Femur (tissue), 1 donor: Measurements from ENCODE around the gene GSTM2.
A peak's percentile ranks its signal among the peaks of the same experiment; 100 is the strongest.

Source experiments
- DNase-seq: peaks from one replicate; pipeline ENCODE4 v3.0.0-alpha.2; 2017

GSTM2 gene

DNA sequence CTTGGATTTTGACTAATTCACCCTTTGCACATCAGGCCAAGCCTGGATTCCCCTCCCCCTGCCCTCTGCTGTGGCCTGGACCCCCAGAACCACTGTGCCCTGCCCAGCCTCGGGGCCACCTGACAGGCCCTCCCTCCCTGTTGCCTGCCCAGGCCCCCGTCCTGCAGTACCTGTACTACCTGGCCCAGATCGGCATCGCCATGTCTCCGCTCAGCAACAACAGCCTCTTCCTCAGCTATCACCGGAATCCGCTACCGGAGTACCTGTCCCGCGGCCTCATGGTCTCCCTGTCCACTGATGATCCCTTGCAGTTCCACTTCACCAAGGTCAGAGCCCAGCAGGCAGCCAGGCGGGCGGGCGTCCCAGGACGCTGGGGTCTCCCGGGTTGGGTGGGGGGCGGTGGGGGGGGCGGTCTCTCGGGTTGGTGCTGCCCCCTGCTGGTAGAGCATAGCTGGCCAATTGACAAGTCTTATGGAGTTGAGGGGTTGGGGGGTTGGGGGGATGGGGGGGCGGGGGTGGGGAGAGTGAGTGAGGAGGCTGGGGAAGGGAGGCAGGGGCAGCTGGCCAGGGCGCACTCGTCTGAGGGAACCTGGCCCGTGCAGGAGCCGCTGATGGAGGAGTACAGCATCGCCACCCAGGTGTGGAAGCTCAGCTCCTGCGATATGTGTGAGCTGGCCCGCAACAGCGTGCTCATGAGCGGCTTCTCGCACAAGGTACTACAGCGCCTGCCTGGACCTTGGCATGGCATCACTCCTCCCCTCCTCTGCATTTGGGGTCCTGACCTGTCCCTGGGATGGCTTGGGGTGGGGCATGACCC is 37.6 kb upstream of the GSTM2 start:
- no peak for DNase-seq

GRCh38 chr1:109630898-109631512 is 36.9 kb upstream of the GSTM2 start:
- no peak for DNase-seq

DNA sequence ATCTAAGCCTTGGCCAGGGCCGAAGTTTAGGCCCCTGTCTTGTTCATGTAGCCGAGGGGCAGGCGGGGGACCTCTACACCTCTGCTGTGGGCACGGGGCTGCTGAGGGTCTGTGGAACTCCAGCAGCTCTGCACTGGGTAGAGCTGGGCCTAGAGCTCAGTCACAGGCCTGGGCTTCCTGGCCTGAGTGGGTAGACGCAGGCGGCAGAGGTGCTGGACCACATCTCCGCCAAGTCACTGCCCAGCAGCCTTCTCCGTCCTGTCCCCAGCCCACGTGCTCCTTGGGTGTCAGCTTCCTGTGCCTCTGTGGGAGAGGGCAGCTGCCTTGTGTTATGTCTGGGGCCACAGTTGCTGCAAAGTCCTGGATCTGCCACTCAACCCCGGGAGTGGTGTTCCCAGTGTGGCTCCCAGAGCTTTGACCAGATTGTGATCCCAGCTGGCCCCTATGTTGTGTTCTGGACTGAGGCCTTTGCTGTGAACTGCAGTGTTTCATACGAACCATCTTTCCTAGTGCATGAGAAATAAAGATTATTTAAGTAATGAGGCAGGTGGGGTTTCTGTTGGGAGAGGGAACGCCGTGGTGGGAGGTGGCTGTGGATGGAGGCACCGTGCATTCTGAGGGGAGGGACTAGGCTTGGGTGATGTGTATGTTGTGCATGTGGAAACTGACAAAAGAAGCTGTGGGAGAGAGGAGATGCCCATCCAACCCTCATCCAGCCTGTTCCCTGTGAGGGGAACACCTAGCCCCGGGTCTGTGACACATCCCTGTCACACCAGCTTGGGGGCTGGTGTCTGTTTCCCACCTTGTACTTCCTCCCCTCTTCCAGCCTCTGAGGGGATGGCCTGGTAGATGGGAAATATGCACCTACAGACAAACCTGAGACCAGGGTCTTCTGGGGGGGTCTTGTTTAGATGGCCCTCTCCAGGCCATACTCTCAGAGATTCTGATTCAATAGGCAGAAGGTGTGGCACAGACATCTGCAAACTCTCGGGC is 36.0 kb upstream of the GSTM2 start:
- peak; percentile 13 for DNase-seq

DNA sequence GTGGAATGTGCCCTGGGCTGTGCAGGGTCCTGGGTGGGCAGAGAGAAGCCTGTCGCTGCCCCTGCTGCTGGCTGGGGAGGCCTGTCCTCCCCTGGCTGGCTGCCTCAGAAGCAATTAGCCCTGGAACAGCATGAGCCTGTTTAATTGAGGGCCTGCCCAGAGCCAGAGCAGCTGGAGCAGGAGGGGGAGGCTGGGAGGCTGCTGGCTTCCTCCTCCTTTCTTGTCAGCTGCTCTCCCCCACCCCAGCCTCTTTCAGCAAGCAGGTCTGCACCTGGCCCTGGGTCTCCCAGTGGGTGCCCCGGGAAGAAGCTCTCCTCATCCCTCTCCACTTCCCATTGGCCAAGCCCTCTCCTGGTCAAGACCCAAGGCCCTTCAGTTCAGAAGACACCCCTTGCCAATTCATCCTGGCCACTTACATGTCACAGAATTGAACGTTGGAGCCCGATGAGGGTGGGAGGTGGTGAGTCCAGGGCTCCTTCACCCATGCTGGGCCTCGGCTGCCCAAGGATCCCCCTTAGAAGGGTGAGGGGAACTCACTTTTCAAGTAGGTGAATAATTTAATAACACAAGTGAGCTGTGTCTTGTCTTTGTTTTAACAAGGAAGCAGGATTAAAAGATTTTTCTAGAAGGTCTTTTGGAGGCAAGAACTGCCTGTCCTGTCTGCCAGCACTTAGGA is 35.0 kb upstream of the GSTM2 start:
- peak; percentile 79 for DNase-seq

DNA sequence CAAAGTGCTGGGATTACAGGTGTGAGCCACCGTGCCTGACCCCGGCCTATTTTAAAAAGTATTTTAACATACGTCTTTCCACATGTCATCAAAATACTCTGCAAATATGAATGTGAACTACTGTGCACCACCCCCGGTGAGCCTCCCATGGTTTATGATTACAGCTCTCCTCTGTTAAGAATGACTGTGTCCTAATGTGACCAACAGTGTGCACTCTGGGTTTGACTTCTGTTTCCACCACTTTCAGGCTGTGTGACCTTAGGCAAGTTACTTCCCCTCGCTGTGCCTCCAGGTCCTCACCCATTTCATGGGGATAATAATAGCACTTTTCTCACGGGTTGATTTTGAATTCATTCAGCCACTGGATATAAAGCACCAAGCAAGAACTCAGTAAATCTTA is 33.6 kb upstream of the GSTM2 start:
- DNase-seq, result peak; percentile 2

GRCh38 chr1:109634771-109635750 is 32.8 kb upstream of the GSTM2 start:
- peak; percentile 13 for DNase-seq

GRCh38 chr1:109635862-109636200 is 32.0 kb upstream of the GSTM2 start:
- no peak for DNase-seq

GRCh38 chr1:109636201-109636952 is 31.5 kb upstream of the GSTM2 start:
- peak; percentile 25 for DNase-seq

GRCh38 chr1:109637446-109637845 is 30.4 kb upstream of the GSTM2 start:
- peak; percentile 3 for DNase-seq

DNA sequence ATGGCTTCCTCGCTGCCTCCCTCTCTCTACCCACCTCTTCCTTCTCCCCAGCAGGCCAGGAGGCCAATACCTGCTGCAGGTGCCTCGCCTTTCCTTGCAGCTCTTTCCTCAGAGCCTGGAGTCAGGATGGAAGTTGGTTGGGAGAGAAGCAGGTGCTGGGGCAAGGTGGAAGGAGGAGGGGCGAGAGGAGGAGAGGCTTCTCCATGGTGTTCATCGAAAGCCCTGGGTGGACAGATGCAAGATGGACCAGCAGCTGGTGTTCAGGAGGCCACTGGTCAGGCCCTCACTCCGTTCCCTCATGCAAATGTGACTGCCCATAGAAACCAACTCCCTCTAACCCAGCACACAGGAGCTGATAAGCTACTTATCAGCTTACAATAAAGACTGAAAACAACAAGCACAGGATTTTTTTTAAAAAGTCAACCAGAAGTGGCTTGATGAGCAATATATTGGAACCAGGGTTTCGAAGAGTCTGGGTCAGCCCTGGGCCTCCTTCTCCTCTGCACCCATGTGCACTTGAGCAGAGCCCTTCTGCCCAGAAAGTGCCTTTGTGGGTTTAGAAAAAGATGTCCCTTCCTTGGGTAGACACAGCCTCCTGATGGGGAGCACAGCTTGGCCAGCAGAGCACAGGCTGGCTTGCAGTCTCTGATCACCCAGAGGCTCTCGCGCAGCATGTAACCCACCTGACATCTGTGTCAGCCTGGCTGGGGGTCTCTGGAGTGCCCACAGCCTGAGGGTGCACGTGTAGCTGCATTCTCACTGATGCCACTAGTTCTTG is 28.6 kb upstream of the GSTM2 start:
- DNase-seq, result no peak

- no peak for DNase-seq
Measured at GRCh38 chr1:109639841-109640184, 28.0 kb upstream of the GSTM2 start.

- DNase-seq, result peak; percentile 86
Measured at GRCh38 chr1:109640285-109640865, 27.5 kb upstream of the GSTM2 start.

DNA sequence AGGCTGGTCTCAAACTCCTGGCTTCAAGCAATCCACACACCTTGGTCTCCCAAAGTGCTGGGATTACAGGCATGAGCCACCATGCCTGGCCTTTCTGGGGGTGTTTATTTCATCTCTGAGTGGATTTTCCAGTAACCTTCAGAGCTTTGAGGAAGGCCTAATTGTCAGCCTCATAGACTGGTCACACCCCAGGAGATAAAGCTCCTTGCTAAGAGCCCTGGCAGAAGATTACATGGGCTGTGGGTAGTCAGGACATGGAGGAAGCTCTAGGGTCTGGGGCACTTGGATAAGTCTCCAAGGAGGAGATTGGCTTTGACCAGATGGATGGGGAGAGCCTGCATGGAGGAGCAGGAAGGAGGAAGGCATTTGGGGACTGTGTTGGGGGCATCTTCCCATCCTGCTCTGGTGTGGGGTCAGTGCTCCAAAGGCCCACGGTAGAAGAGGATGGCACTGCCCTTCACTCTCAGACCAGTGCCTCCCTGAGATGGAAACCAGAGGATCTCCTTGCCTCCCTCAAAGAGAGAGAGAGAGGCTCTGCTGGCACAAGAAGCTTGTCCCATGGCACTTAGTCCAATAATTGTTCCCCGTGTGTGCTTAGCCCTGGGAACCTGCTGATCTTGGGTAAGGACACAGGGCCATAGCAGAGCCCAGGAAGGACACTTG is 26.6 kb upstream of the GSTM2 start:
- no peak for DNase-seq

DNA sequence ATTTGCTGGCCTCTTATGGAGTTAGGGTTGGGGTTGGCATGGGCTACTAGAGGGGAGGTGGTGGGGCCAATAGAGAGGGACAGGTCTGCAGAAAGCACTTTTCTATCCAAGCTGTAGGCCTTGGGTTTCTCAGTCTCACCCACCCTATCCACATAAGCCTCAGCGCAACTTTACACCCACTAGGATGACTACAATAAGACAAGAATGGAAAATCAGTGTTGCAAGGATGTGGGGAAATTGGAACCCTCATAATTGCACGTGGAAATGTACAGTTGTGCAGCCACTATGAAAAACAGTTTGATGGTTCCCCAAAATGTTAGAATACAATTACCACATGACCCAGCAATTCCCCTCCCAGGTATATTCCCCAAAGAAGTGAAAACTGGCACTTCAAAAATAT is 26.0 kb upstream of the GSTM2 start:
- DNase-seq, result no peak

DNA sequence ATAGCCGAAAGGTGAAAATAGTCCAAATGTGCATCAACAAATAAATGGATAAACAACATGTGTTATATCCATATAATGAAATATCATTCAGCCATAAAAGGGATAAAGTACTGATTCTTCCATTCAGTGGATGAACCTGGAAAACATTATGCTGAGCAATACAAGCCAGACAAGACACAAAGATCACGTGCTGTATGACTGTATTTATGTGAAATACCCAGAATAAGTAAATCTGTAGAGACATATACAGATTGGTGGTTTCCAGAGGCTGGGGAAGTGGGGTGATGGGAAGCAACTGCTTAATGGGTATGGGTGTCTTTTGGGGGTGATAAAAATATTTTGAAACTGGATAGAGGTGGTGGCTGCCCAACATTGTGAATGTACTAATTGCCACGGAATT is 25.2 kb upstream of the GSTM2 start:
- no peak for DNase-seq

DNA sequence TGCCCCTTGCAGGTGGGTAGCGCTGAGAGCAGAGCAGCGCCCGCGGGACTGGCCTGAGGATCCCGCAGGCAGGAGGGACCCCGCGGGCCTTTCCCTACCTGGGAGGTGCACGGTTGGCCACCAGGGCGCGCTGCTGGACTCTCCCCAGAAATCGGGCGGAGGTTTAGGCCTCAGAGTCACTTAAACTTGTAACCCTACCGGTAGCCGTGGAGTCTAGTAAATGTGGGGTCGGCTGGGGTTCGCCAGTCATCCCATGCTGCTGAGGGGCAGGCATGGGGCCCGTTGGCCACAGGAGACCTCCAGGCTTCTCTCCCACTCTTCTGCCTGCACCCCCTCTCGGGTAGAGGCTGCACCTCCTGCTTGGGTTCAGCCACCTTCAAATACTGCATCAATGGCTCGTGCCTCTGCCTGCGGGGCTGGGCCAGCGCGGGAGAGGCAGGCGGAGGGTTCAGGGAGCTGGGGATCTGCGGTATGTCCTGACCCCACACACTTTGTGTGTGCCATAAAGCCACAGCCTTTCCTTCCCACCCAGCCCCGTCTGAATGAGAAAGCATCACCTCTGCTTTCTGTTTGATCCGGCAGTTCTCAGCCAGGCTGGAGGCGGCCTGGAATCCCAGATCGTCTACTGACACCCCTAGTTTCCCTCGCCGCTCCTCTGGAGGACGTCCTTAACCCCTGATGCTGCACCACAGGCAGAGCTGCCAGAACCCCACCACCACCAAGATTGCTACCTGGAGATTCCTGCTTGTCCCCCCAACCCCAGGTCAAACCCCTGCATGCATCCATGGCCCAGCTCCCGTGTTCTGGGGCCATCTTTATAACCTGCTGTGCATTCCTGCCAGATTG is 24.2 kb upstream of the GSTM2 start:
- peak; percentile 84 for DNase-seq

- no peak for DNase-seq
Measured at GRCh38 chr1:109644670-109645069, 23.2 kb upstream of the GSTM2 start.

- no peak for DNase-seq
Measured at GRCh38 chr1:109649491-109649914, 18.4 kb upstream of the GSTM2 start.
